H7 (cell line): Measurements from ENCODE around the gene VN1R2. TPM values are rescaled to one million over a fixed set of nuclear protein-coding genes. Genes with fewer than 3 reads are reported as not detected.
"Not testable (repeated sequence)": the region's sequence is repeated elsewhere in the genome, so short reads cannot be mapped to it uniquely, and the experiment has no call there.

ENCODE experiments used
- DNase-seq: peaks from one replicate; pipeline ENCODE4 v3.0.0; 2012
- H3K27me3 ChIP-seq: 2 replicates; pipeline ENCODE4 v1.6.0; 2011; ENCODE audit warnings: mild to moderate bottlenecking, low read length; ENCODE audit not compliant: control insufficient read depth, insufficient read depth
- H3K36me3 ChIP-seq: replicated peaks from 2 replicates; pipeline ENCODE4 v1.5.1; 2011; ENCODE audit warnings: low read length; ENCODE audit not compliant: control insufficient read depth, insufficient read depth
- H3K4me3 ChIP-seq: 2 replicates; pipeline ENCODE4 v1.5.1; 2011; ENCODE audit warnings: low read depth, mild to moderate bottlenecking, control low read depth, low read length, moderate library complexity; ENCODE audit not compliant: insufficient read depth
- total RNA-seq: library from RNA; depleted of rRNA; stranded (reverse); fragments of >200 nt; shearing (Covaris generic); gene quantifications from 2 replicates; pipeline ENCODE4 v1.2.3, GENCODE V29; 2014; rRNA removed

VN1R2 gene
- total RNA-seq, result not detected in 2 replicates

DNA sequence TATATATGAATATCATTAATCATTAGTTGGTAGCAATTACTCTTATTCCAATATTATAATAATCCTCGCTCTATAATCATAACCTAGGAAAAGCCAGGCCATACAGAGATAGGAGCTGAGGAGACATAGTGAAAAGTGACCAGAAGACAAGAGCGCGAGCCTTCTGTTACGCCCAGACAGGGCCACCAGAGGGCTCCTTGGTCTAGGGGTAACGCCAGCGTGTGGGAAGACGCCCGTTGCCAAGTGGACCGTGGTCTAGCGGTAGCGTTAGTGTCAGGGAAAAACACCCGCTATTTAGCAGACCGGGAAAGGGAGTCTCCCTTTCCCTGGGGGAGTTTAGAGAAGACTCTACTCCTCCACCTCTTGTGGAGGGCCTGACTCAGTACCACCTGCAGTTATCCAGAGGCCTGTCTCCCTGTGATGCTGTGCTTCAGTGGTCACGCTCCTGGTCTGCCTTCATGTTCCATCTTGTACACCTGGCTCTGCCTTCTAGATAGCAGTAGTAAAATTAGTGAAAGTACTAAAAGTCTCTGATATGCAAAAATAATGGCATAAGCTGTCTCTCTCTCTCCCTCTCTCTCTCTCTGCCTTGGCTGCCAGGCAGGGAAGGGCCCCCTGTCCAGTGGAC is at the start of gene VN1R2:
TSS of gene VN1R2 (plus strand) at position 578 of the 628 bp plus-strand sequence. CDS start 84 bp downstream, outside the sequence.
- H3K36me3 ChIP-seq, H3K4me3 ChIP-seq, DNase-seq, H3K27me3 ChIP-seq: not testable (repeated sequence)

- not testable (repeated sequence) for DNase-seq, H3K4me3 ChIP-seq, H3K27me3 ChIP-seq, H3K36me3 ChIP-seq
Measured at GRCh38 chr19:53211554-53211953, 46.5 kb upstream of the VN1R2 start.

DNA sequence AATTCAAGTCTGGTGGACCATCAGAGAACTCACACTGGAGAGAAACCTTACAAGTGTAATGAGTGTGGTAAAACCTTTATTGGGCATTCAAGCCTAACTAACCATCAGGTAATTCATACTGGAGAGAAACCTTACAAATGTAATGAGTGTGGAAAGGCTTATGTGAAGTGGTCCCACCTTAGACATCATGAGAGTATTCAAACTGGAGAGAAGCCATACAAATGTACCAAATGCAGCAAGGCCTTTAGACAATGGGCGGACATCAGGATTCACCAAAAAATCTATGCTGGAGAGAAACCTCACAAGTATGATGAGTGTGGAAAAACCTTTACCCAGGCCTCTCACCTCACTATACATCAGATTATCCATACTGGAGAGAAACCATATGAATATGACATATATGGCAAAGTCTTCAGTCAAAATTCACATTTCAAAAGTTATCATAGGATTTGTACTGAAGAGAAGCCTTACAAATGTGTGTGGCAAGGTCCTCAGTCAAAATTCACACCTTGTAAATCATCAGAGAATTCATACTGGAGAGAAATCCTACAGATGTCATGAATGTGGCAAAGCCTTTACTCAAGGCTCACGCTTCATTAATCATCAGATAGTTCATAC is 45.3 kb upstream of the VN1R2 start:
- H3K36me3 ChIP-seq, result no peaks in the 10 kb centered on the region; the same call in none of the 2 replicates
- H3K27me3 ChIP-seq, result no peaks in the 10 kb centered on the region
- H3K4me3 ChIP-seq, result no peak overlapping the region
- no peak for DNase-seq

DNA sequence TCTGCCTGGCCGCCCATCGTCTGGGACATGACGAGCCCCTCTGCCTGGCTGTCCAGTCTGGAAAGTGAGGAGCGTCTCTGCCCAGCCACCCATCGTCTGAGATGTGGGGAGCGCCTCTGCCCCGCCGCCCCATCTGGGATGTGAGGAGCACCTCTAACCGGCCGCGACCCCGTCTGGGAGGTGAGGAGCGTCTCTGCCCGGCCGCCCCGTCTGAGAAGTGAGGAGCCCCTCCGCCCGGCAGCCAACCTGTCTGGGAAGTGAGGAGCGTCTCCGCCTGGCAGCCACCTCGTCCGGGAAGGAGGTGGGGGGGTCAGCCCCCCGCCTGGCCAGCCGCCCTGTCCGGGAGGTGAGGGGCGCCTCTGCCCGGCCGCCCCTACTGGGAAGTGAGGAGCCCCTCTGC is 35.4 kb upstream of the VN1R2 start:
- not testable (repeated sequence) for DNase-seq, H3K27me3 ChIP-seq, H3K4me3 ChIP-seq, H3K36me3 ChIP-seq

- no peaks in the 10 kb centered on the region for H3K36me3 ChIP-seq
- H3K27me3 ChIP-seq, result no peaks in the 10 kb centered on the region
- no peak overlapping the region for H3K4me3 ChIP-seq
- no peak for DNase-seq
Measured at GRCh38 chr19:53224606-53225005, 33.5 kb upstream of the VN1R2 start.

DNA sequence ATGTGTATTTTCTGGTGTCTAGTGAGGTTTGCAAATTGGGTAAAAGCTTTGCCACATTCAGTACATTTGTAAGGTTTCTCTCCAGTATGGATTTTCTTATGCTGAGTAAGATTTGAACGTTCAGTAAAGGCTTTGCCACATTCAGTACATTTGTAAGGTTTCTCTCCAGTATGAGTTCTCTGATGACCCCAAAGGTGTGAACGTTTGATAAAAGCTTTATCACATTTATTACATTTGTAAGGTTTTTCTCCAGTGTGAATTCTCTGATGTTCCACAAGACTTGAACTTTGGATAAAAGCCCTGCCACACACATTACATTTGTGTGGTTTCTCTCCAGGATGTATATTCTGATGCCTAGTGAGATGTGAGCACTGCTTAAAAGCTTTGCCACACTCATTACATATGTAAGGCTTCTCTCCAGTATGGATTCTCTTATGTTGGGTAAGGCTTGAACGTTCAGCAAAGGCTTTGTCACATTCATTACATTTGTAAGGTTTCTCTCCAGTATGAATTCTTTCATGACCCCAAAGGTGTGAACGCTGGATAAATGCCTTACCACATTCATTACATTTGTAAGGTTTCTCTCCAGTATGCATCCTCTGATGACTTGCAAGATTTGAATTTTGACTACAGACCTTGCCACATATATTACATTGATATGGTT is 20.8 kb upstream of the VN1R2 start:
- DNase-seq, result no peak
- Histone ChIP-seq H3K36me3 (peaks cover 2% of the 10 kb centered on the region; the same call in 1 of the 2 replicates), H3K4me3 (no peak overlapping the region), H3K27me3 (no peaks in the 10 kb centered on the region)

DNA sequence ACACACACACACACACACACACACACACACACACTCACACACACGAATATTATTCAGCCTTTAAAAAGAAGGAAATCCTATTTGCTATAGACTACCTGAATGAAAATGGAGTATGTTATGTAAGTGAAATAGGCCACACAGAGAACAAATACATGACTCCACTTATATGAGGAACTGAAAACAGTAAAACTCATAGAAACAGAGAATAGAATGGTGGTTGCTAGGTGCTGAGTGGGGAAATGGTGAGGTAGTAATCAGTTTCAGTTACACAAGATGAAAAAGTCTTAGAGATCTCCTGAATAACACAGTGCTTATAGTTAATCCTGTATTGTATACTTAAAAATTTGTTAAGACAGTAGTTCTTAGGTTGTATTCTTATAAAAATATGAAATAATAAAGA is 11.6 kb upstream of the VN1R2 start:
- no peak for DNase-seq
- H3K36me3 ChIP-seq, result peaks cover 4% of the 10 kb centered on the region
- H3K4me3 ChIP-seq, result no peak overlapping the region
- H3K27me3 ChIP-seq, result no peaks in the 10 kb centered on the region

- peak; percentile 79 for DNase-seq
- Histone ChIP-seq H3K27me3 (no peaks in the 10 kb centered on the region), H3K36me3 (peaks cover 5% of the 10 kb centered on the region), H3K4me3 (peak within 1 kb of the TSS; percentile 66; the same call in 1 of the 2 replicates)
Measured at GRCh38 chr19:53254411-53255341, 3.4 kb upstream of the VN1R2 start, which contains the start of gene ZNF677. TSS of gene ZNF677 (minus strand) at chr19:53254873. CDS start at chr19:53251550, 3,323 bp downstream.

- not testable (repeated sequence) for DNase-seq, H3K27me3 ChIP-seq, H3K4me3 ChIP-seq, H3K36me3 ChIP-seq
Measured at GRCh38 chr19:53267623-53268022, 9.5 kb downstream of the VN1R2 start, which contains the start of gene VN1R4. TSS of gene VN1R4 (minus strand) at chr19:53267723. CDS start at chr19:53267665, 58 bp downstream.

DNA sequence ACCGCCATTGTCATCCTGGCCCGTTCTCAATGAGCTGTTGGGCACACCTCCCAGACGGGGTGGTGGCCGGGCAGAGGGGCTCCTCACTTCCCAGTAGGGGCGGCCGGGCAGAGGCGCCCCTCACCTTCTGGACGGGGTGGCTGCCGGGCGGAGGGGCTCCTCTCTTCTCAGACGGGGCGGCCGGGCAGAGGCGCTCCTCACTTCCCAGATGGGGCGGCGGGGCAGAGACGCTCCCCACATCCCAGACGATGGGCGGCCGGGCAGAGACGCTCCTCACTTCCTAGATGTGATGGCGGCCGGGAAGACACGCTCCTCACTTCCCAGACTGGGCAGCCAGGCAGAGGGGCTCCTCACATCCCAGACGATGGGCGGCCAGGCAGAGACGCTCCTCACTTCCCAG is 11.8 kb downstream of the VN1R2 start:
- not testable (repeated sequence) for H3K27me3 ChIP-seq, H3K36me3 ChIP-seq, H3K4me3 ChIP-seq, DNase-seq

DNA sequence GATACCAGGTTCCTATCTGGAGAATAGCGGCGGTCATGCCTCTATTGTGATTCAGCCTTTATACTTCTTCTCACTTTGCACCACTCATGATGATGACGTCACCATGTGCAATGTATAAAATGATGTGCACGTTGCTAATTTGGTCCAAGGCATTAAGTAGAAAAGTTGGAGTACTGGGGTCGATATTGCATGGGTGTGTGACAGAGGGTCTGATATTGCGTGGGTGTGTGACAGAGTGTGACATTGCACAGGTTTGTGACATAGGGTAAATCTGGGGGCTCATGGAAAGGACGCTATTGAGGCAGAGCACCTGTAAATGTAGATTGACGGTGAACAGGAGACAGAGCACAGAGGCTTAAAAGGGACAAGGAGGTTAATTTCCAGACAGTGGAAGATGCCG is 14.0 kb downstream of the VN1R2 start:
- Histone ChIP-seq H3K4me3 (no peak overlapping the region), H3K27me3 (no peaks in the 10 kb centered on the region), H3K36me3 (no peaks in the 10 kb centered on the region)
- no peak for DNase-seq

- no peak for DNase-seq
- Histone ChIP-seq H3K36me3 (no peaks in the 10 kb centered on the region), H3K27me3 (no peaks in the 10 kb centered on the region), H3K4me3 (no peak overlapping the region)
Measured at GRCh38 chr19:53275480-53275879, 17.4 kb downstream of the VN1R2 start.

DNA sequence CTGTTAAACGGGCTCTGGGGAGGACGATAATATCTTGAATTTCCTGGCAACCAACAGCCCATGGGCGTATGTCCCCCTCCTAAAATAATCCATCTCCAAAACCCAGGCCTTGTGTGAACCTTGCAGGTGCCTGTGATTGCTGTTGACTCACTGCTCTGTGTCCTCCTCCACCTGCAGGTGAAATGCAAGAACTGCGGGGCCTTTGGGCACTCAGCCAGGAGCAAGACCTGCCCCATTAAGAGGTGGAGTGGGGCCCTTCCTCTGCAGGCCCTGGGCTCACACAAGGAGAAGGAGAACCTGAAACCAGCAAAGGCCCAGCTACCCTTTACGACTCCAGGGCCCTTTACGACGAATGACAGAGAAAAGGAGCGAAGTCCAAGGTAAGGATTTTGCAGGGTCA is 23.9 kb downstream of the VN1R2 start:
- not testable (repeated sequence) for H3K27me3 ChIP-seq, DNase-seq, H3K36me3 ChIP-seq, H3K4me3 ChIP-seq

- no peaks in the 10 kb centered on the region for H3K27me3 ChIP-seq
- H3K36me3 ChIP-seq, result no peaks in the 10 kb centered on the region
- H3K4me3 ChIP-seq, result no peak overlapping the region
- no peak for DNase-seq
Measured at GRCh38 chr19:53285087-53285486, 27.0 kb downstream of the VN1R2 start.
